ENCODE results near the gene ULK4. TPM values are rescaled to one million over a fixed set of nuclear protein-coding genes. Genes with fewer than 3 reads are reported as not detected.

Gene ULK4
- total and polyA plus RNA-seq, 2 donors (not counting 1 experiment from before 2014, with no cell fraction given), result 9.1 to 9.7 TPM

- no peaks in the 10 kb centered on the region for H3K36me3 ChIP-seq (ENCODE audit: control insufficient read depth, insufficient read depth, low read length)
- no peaks in the 10 kb centered on the region for H3K4me1 ChIP-seq (ENCODE audit: control insufficient read depth, extremely low read depth, insufficient read depth, low read length)
- no peak overlapping the region for H2AFZ ChIP-seq (ENCODE audit: low read length)
- H3K9me3 ChIP-seq (ENCODE audit: control insufficient read depth, insufficient read depth, low read depth, low read length), result no peaks in the 10 kb centered on the region
- DNase-seq (ENCODE audit: low read depth in 2 of 2), result no peak
- no peak overlapping the region for H3K9ac ChIP-seq (ENCODE audit: insufficient read depth, low read length)
- no peaks in the 10 kb centered on the region for H3K27me3 ChIP-seq (ENCODE audit: control insufficient read depth, insufficient read depth, low read length)
- no peaks in the 10 kb centered on the region for H3K79me2 ChIP-seq (ENCODE audit: control insufficient read depth, insufficient read depth, low read length)
- no peak overlapping the region for H3K4me3 ChIP-seq (replicated peaks in 1 of 4; ENCODE audit: control extremely low read depth in 1 of 4, insufficient read depth in 1 of 4, low read depth in 3 of 4, low read length in 4 of 4)
- H4K20me1 ChIP-seq (ENCODE audit: control insufficient read depth, extremely low read depth, insufficient read depth, low read length), result no peaks in the 10 kb centered on the region
- no peak overlapping the region for H3K4me2 ChIP-seq (ENCODE audit: extremely low read depth, insufficient read depth, low read length)
- no peak overlapping the region for H3K27ac ChIP-seq (ENCODE audit: insufficient read depth, low read length)
- TF ChIP-seq EZH2 (IDR thresholded peaks at IDR 0.05; ENCODE audit: low read length, missing control alignments), result no peak
- TF ChIP-seq, protein P1, sequence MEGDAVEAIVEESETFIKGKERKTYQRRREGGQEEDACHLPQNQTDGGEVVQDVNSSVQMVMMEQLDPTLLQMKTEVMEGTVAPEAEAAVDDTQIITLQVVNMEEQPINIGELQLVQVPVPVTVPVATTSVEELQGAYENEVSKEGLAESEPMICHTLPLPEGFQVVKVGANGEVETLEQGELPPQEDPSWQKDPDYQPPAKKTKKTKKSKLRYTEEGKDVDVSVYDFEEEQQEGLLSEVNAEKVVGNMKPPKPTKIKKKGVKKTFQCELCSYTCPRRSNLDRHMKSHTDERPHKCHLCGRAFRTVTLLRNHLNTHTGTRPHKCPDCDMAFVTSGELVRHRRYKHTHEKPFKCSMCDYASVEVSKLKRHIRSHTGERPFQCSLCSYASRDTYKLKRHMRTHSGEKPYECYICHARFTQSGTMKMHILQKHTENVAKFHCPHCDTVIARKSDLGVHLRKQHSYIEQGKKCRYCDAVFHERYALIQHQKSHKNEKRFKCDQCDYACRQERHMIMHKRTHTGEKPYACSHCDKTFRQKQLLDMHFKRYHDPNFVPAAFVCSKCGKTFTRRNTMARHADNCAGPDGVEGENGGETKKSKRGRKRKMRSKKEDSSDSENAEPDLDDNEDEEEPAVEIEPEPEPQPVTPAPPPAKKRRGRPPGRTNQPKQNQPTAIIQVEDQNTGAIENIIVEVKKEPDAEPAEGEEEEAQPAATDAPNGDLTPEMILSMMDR (conservative IDR thresholded peaks at IDR 0.05 in 1 of 2, IDR thresholded peaks at IDR 0.05 in 1 of 2; ENCODE audit: low read depth in 1 of 2, low read length in 2 of 2), result no peak
Observed at GRCh38 chr3:41573591-41573990, 388.3 kb downstream of the ULK4 start.

DNA sequence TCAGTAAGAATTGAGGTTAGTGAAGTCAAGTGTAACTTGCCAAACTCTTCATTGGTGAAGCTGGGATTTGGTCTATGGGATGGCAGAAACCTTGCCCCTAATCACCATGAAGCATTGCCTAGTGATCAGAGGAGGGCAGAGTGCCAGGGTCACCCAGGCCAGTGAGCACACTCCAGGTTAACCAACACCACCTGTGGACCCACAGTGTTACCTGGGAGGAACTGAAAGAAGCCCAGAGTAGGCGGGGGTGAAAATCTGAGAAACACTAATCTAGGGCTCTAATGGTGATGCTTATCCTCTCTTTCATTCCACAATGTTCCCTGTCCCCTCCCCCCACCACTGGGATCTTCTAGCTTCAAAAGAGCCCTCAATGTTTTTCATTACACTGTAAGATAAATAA is 389.8 kb downstream of the ULK4 start:
- Histone ChIP-seq H2AFZ (ENCODE audit: low read length) (no peak overlapping the region), H3K4me1 (ENCODE audit: control insufficient read depth, extremely low read depth, insufficient read depth, low read length) (no peaks in the 10 kb centered on the region), H3K4me2 (ENCODE audit: extremely low read depth, insufficient read depth, low read length) (no peak overlapping the region), H3K9me3 (ENCODE audit: control insufficient read depth, insufficient read depth, low read depth, low read length) (no peaks in the 10 kb centered on the region), H3K27ac (ENCODE audit: insufficient read depth, low read length) (no peak overlapping the region), H3K36me3 (ENCODE audit: control insufficient read depth, insufficient read depth, low read length) (no peaks in the 10 kb centered on the region), H3K79me2 (ENCODE audit: control insufficient read depth, insufficient read depth, low read length) (no peaks in the 10 kb centered on the region), H4K20me1 (ENCODE audit: control insufficient read depth, extremely low read depth, insufficient read depth, low read length) (no peaks in the 10 kb centered on the region), H3K27me3 (ENCODE audit: control insufficient read depth, insufficient read depth, low read length) (no peaks in the 10 kb centered on the region), H3K9ac (ENCODE audit: insufficient read depth, low read length) (no peak overlapping the region), H3K4me3 (replicated peaks in 1 of 4; ENCODE audit: control extremely low read depth in 1 of 4, insufficient read depth in 1 of 4, low read depth in 3 of 4, low read length in 4 of 4) (no peak overlapping the region)
- DNase-seq (ENCODE audit: low read depth in 2 of 2), result no peak
- TF ChIP-seq, protein P1 (conservative IDR thresholded peaks at IDR 0.05 in 1 of 2, IDR thresholded peaks at IDR 0.05 in 1 of 2; ENCODE audit: low read depth in 1 of 2, low read length in 2 of 2), result no peak
- no peak for TF ChIP-seq EZH2 (IDR thresholded peaks at IDR 0.05; ENCODE audit: low read length, missing control alignments)

- Histone ChIP-seq H2AFZ (ENCODE audit: low read length) (no peak overlapping the region), H3K9me3 (ENCODE audit: control insufficient read depth, insufficient read depth, low read depth, low read length) (no peaks in the 10 kb centered on the region), H3K27ac (ENCODE audit: insufficient read depth, low read length) (no peak overlapping the region), H3K27me3 (ENCODE audit: control insufficient read depth, insufficient read depth, low read length) (no peaks in the 10 kb centered on the region), H3K4me2 (ENCODE audit: extremely low read depth, insufficient read depth, low read length) (no peak overlapping the region), H3K79me2 (ENCODE audit: control insufficient read depth, insufficient read depth, low read length) (no peaks in the 10 kb centered on the region), H3K9ac (ENCODE audit: insufficient read depth, low read length) (no peak overlapping the region), H3K4me1 (ENCODE audit: control insufficient read depth, extremely low read depth, insufficient read depth, low read length) (no peaks in the 10 kb centered on the region), H3K36me3 (ENCODE audit: control insufficient read depth, insufficient read depth, low read length) (no peaks in the 10 kb centered on the region), H3K4me3 (replicated peaks in 1 of 4; ENCODE audit: control extremely low read depth in 1 of 4, insufficient read depth in 1 of 4, low read depth in 3 of 4, low read length in 4 of 4) (no peak overlapping the region), H4K20me1 (ENCODE audit: control insufficient read depth, extremely low read depth, insufficient read depth, low read length) (no peaks in the 10 kb centered on the region)
- TF ChIP-seq EZH2 (IDR thresholded peaks at IDR 0.05; ENCODE audit: low read length, missing control alignments), result no peak
- TF ChIP-seq, protein P1 (conservative IDR thresholded peaks at IDR 0.05 in 1 of 2, IDR thresholded peaks at IDR 0.05 in 1 of 2; ENCODE audit: low read depth in 1 of 2, low read length in 2 of 2), result no peak
- DNase-seq (ENCODE audit: low read depth in 2 of 2), result peak in 1 of 2 donors; percentile 31
Observed at GRCh38 chr3:41569632-41570305, 392.1 kb downstream of the ULK4 start.
